SH-SY5Y (cell line): ENCODE data around the gene MAP2K6.

Experiments used
- GATA2 ChIP-seq: IDR thresholded peaks from 2 replicates; pipeline ENCODE4 v1.6.1; 2011; ENCODE audit warnings: mild to moderate bottlenecking, low read depth, low read length
- GATA3 ChIP-seq: IDR thresholded peaks from 2 replicates; pipeline ENCODE4 v1.6.1; 2011; ENCODE audit warnings: low read depth, mild to moderate bottlenecking, low read length, moderate library complexity

- TF ChIP-seq GATA2 (no peak), GATA3 (no peak)
Observed at GRCh38 chr17:69445132-69445531, 30.6 kb downstream of the MAP2K6 start.
